Measurements from ENCODE around the gene ATP1A4.

The ATP1A4 gene

GRCh38 chr1:160211046-160211790 is 59.8 kb downstream of the ATP1A4 start:
- H3K9me3 ChIP-seq: no peaks in the 10 kb centered on the region
- H3K4me1 ChIP-seq (ENCODE audit: control insufficient read depth in 1 of 2, insufficient read depth in 1 of 2, low read depth in 1 of 2, low read length in 1 of 2): no peaks in the 10 kb centered on the region
- peaks cover 4% of the 10 kb centered on the region for H3K27me3 ChIP-seq
- no peak for TF ChIP-seq CTCF (IDR thresholded peaks at IDR 0.05)
- no peak overlapping the region for H3K27ac ChIP-seq
- peaks cover 65% of the 10 kb centered on the region for H3K36me3 ChIP-seq
- no peak overlapping the region for H3K4me3 ChIP-seq (ENCODE audit: low read depth in 1 of 2, low read length in 1 of 2)

GRCh38 chr1:160214481-160215140 is 63.2 kb downstream of the ATP1A4 start:
- Histone ChIP-seq H3K27me3 (no peaks in the 10 kb centered on the region), H3K36me3 (peaks cover 91% of the 10 kb centered on the region)

GRCh38 chr1:160216301-160216700 is 64.9 kb downstream of the ATP1A4 start:
- Histone ChIP-seq H3K9me3 (no peaks in the 10 kb centered on the region), H3K36me3 (peaks cover 97% of the 10 kb centered on the region)

More at GRCh38 chr1:160214481-160215140, 63.2 kb downstream of the ATP1A4 start:
- Histone ChIP-seq H3K4me3 (ENCODE audit: low read depth in 1 of 2, low read length in 1 of 2) (no peak overlapping the region), H3K9me3 (no peaks in the 10 kb centered on the region), H3K4me1 (ENCODE audit: control insufficient read depth in 1 of 2, insufficient read depth in 1 of 2, low read depth in 1 of 2, low read length in 1 of 2) (no peaks in the 10 kb centered on the region), H3K27ac (no peak overlapping the region)
- no peak for TF ChIP-seq CTCF (IDR thresholded peaks at IDR 0.05)

GRCh38 chr1:160217481-160218051 is 66.2 kb downstream of the ATP1A4 start:
- Histone ChIP-seq H3K4me1 (ENCODE audit: control insufficient read depth in 1 of 2, insufficient read depth in 1 of 2, low read depth in 1 of 2, low read length in 1 of 2) (no peaks in the 10 kb centered on the region), H3K4me3 (ENCODE audit: low read depth in 1 of 2, low read length in 1 of 2) (no peak overlapping the region), H3K27me3 (no peaks in the 10 kb centered on the region), H3K9me3 (no peaks in the 10 kb centered on the region), H3K36me3 (peaks cover 97% of the 10 kb centered on the region), H3K27ac (no peak overlapping the region)
- TF ChIP-seq CTCF (IDR thresholded peaks at IDR 0.05): no peak

More at GRCh38 chr1:160216301-160216700, 64.9 kb downstream of the ATP1A4 start:
- TF ChIP-seq CTCF (IDR thresholded peaks at IDR 0.05): no peak
- Histone ChIP-seq H3K4me1 (ENCODE audit: control insufficient read depth in 1 of 2, insufficient read depth in 1 of 2, low read depth in 1 of 2, low read length in 1 of 2) (no peaks in the 10 kb centered on the region), H3K27me3 (no peaks in the 10 kb centered on the region), H3K4me3 (ENCODE audit: low read depth in 1 of 2, low read length in 1 of 2) (no peak overlapping the region), H3K27ac (no peak overlapping the region)

GRCh38 chr1:160219062-160219929 is 67.9 kb downstream of the ATP1A4 start:
- Histone ChIP-seq H3K4me1 (ENCODE audit: control insufficient read depth in 1 of 2, insufficient read depth in 1 of 2, low read depth in 1 of 2, low read length in 1 of 2) (no peaks in the 10 kb centered on the region), H3K9me3 (no peaks in the 10 kb centered on the region), H3K27ac (no peak overlapping the region), H3K27me3 (no peaks in the 10 kb centered on the region), H3K36me3 (peaks cover 99% of the 10 kb centered on the region), H3K4me3 (ENCODE audit: low read depth in 1 of 2, low read length in 1 of 2) (no peak overlapping the region)
- TF ChIP-seq CTCF (IDR thresholded peaks at IDR 0.05): no peak
